Measurements from ENCODE around the gene PAN3.

PAN3 gene

GRCh38 chr13:28245465-28245864 lies 107.1 kb downstream of the PAN3 start:
- no peak for TF ChIP-seq REST (IDR thresholded peaks at IDR 0.05; ENCODE audit: insufficient read depth in 1 of 2, low read depth in 2 of 2, low read length in 2 of 2)
- TF ChIP-seq FOXP2 (optimal IDR thresholded peaks at IDR 0.05; ENCODE audit: borderline replicate concordance, extremely low read depth, extremely low read length, insufficient read depth) = no peak
- TF ChIP-seq SIN3A (IDR thresholded peaks at IDR 0.05; ENCODE audit: borderline replicate concordance, insufficient read depth, low read length) = no peak

- no peak for TF ChIP-seq SIN3A (IDR thresholded peaks at IDR 0.05; ENCODE audit: borderline replicate concordance, insufficient read depth, low read length)
- no peak for TF ChIP-seq POLR2AphosphoS5 (IDR thresholded peaks at IDR 0.05; ENCODE audit: low read depth, low read length)
- TF ChIP-seq FOXP2 (optimal IDR thresholded peaks at IDR 0.05; ENCODE audit: borderline replicate concordance, extremely low read depth, extremely low read length, insufficient read depth) = no peak
These were observed 108.5 kb downstream of the PAN3 start for GRCh38 chr13:28246891-28247290.

GRCh38 chr13:28248080-28248479 lies 109.7 kb downstream of the PAN3 start:
- TF ChIP-seq FOXP2 (optimal IDR thresholded peaks at IDR 0.05; ENCODE audit: borderline replicate concordance, extremely low read depth, extremely low read length, insufficient read depth) (no peak), SIN3A (IDR thresholded peaks at IDR 0.05; ENCODE audit: borderline replicate concordance, insufficient read depth, low read length) (no peak), REST (IDR thresholded peaks at IDR 0.05; ENCODE audit: insufficient read depth in 1 of 2, low read depth in 2 of 2, low read length in 2 of 2) (no peak), POLR2AphosphoS5 (IDR thresholded peaks at IDR 0.05; ENCODE audit: low read depth, low read length) (no peak), TAF1 (IDR thresholded peaks at IDR 0.05; ENCODE audit: borderline replicate concordance, insufficient read depth, low read length) (no peak)

GRCh38 chr13:28250542-28250941 lies 112.2 kb downstream of the PAN3 start:
- TF ChIP-seq REST (IDR thresholded peaks at IDR 0.05; ENCODE audit: insufficient read depth in 1 of 2, low read depth in 2 of 2, low read length in 2 of 2) = no peak
- TF ChIP-seq FOXP2 (optimal IDR thresholded peaks at IDR 0.05; ENCODE audit: borderline replicate concordance, extremely low read depth, extremely low read length, insufficient read depth) = no peak
- no peak for TF ChIP-seq POLR2AphosphoS5 (IDR thresholded peaks at IDR 0.05; ENCODE audit: low read depth, low read length)
- no peak for TF ChIP-seq SIN3A (IDR thresholded peaks at IDR 0.05; ENCODE audit: borderline replicate concordance, insufficient read depth, low read length)
- TF ChIP-seq TAF1 (IDR thresholded peaks at IDR 0.05; ENCODE audit: borderline replicate concordance, insufficient read depth, low read length) = no peak

GRCh38 chr13:28251466-28251865 lies 113.1 kb downstream of the PAN3 start:
- TF ChIP-seq FOXP2 (optimal IDR thresholded peaks at IDR 0.05; ENCODE audit: borderline replicate concordance, extremely low read depth, extremely low read length, insufficient read depth) (no peak), POLR2AphosphoS5 (IDR thresholded peaks at IDR 0.05; ENCODE audit: low read depth, low read length) (no peak)

GRCh38 chr13:28252547-28252946 lies 114.2 kb downstream of the PAN3 start:
- TF ChIP-seq REST (IDR thresholded peaks at IDR 0.05; ENCODE audit: insufficient read depth in 1 of 2, low read depth in 2 of 2, low read length in 2 of 2) (no peak), SIN3A (IDR thresholded peaks at IDR 0.05; ENCODE audit: borderline replicate concordance, insufficient read depth, low read length) (no peak), POLR2AphosphoS5 (IDR thresholded peaks at IDR 0.05; ENCODE audit: low read depth, low read length) (no peak), FOXP2 (optimal IDR thresholded peaks at IDR 0.05; ENCODE audit: borderline replicate concordance, extremely low read depth, extremely low read length, insufficient read depth) (no peak), TAF1 (IDR thresholded peaks at IDR 0.05; ENCODE audit: borderline replicate concordance, insufficient read depth, low read length) (no peak)

All from PFSK-1 (cell line).